AML-193 (cell line): ENCODE data around the gene PLB1.

Experiments
- DNase-seq, 2 experiments: peaks; one replicate each; lab custom pipeline; 2025; lab: John Stamatoyannopoulos, UW

PLB1 gene

GRCh38 chr2:28495551-28496250 lies at the start of gene PLB1:
TSS of gene PLB1 (plus strand) at chr2:28496060. CDS start at chr2:28496115, 55 bp downstream.
- no peak for DNase-seq

- DNase-seq = no peak
Measured at GRCh38 chr2:28446531-28446930, 49.3 kb upstream of the PLB1 start.

- DNase-seq = no peak
Measured at GRCh38 chr2:28447086-28447485, 48.8 kb upstream of the PLB1 start.

- DNase-seq = peak; percentile 97 to 98
Measured at GRCh38 chr2:28447943-28448792, 47.7 kb upstream of the PLB1 start.

- DNase-seq = no peak
Measured at GRCh38 chr2:28448793-28449100, 47.1 kb upstream of the PLB1 start.

- no peak for DNase-seq
Measured at GRCh38 chr2:28449126-28449487, 46.8 kb upstream of the PLB1 start.

GRCh38 chr2:28449488-28450395 lies 46.1 kb upstream of the PLB1 start:
- no peak for DNase-seq

- no peak for DNase-seq
Measured at GRCh38 chr2:28450901-28451565, 44.8 kb upstream of the PLB1 start.

- no peak for DNase-seq
Measured at GRCh38 chr2:28451793-28452533, 43.9 kb upstream of the PLB1 start.

- peak; percentile 44 to 52 for DNase-seq
Measured at GRCh38 chr2:28452534-28453081, 43.3 kb upstream of the PLB1 start.

GRCh38 chr2:28453396-28453795 lies 42.5 kb upstream of the PLB1 start:
- no peak for DNase-seq

GRCh38 chr2:28454016-28454930 lies 41.6 kb upstream of the PLB1 start:
- DNase-seq = no peak

GRCh38 chr2:28457237-28457636 lies 38.6 kb upstream of the PLB1 start:
- DNase-seq = no peak

- DNase-seq = no peak
Measured at GRCh38 chr2:28461056-28461455, 34.8 kb upstream of the PLB1 start.

- DNase-seq = no peak
Measured at GRCh38 chr2:28462122-28462521, 33.7 kb upstream of the PLB1 start.

- DNase-seq = no peak
Measured at GRCh38 chr2:28463211-28463816, 32.5 kb upstream of the PLB1 start.

- peak; percentile 90 to 94 for DNase-seq
Measured at GRCh38 chr2:28463893-28464292, 32.0 kb upstream of the PLB1 start.

GRCh38 chr2:28465148-28465885 lies 30.5 kb upstream of the PLB1 start:
- DNase-seq = no peak

GRCh38 chr2:28469304-28469703 lies 26.6 kb upstream of the PLB1 start:
- no peak for DNase-seq
